Stimulated activated CD4-positive, alpha-beta T cell treated with anti-CD3 and anti-CD28 coated beads, Interleukin-1b, Interleukin-23, amount 100 ng/mL, for 48 hours (primary cell): ENCODE data around the gene SLC6A7.
"Not testable (repeated sequence)": the region's sequence is repeated elsewhere in the genome, so short reads cannot be mapped to it uniquely, and the experiment has no call there.

Experiments
- DNase-seq: peaks from one replicate; pipeline ENCODE4 v3.0.0-alpha.2; 2020

The SLC6A7 gene

GRCh38 chr5:150246429-150246828 is 56.6 kb downstream of the SLC6A7 start:
- no peak for DNase-seq

- no peak for DNase-seq
Measured at GRCh38 chr5:150246835-150247234, 57.0 kb downstream of the SLC6A7 start.

GRCh38 chr5:150247726-150248125 is 57.9 kb downstream of the SLC6A7 start:
- no peak for DNase-seq

GRCh38 chr5:150248493-150248892 is 58.6 kb downstream of the SLC6A7 start:
- DNase-seq: not testable (repeated sequence)

- DNase-seq: no peak
Measured at GRCh38 chr5:150248946-150249345, 59.1 kb downstream of the SLC6A7 start.

- DNase-seq: no peak
Measured at GRCh38 chr5:150249744-150250143, 59.9 kb downstream of the SLC6A7 start.

- no peak for DNase-seq
Measured at GRCh38 chr5:150251504-150251903, 61.6 kb downstream of the SLC6A7 start.

- DNase-seq: no peak
Measured at GRCh38 chr5:150252489-150252888, 62.6 kb downstream of the SLC6A7 start.

- DNase-seq: no peak
Measured at GRCh38 chr5:150253416-150254208, 63.8 kb downstream of the SLC6A7 start.

GRCh38 chr5:150254363-150254762 is 64.5 kb downstream of the SLC6A7 start:
- DNase-seq: no peak

- DNase-seq: no peak
Measured at GRCh38 chr5:150254774-150255173, 64.9 kb downstream of the SLC6A7 start.

GRCh38 chr5:150255659-150256409 is 66.0 kb downstream of the SLC6A7 start:
- DNase-seq: no peak

GRCh38 chr5:150256410-150257064 is 66.7 kb downstream of the SLC6A7 start:
- DNase-seq: no peak

- DNase-seq: no peak
Measured at GRCh38 chr5:150257424-150257823, 67.6 kb downstream of the SLC6A7 start.

GRCh38 chr5:150258130-150258529 is 68.3 kb downstream of the SLC6A7 start:
- no peak for DNase-seq
